HCT116 (cell line): ENCODE results near the gene NEURL2. TPM values are rescaled to one million over a fixed set of nuclear protein-coding genes. Genes with fewer than 3 reads are reported as not detected.

Experiments
- ATAC-seq: fragments of 200-7000 bp; cut with Tn5 transposase; 2 replicates; pipeline ENCODE4 v1.9.1; 2020; ENCODE audit warnings: mild to moderate bottlenecking, moderate library complexity
- BruUV-seq: library from RNA; stranded (reverse); fragments of 400-500 nt; replicated peaks from 2 replicates; lab custom pipeline; 2021; lab: Mats Ljungman, UMichigan
- CTCF ChIA-PET: fragments of 300-600 bp; sonication (Branson Sonifier 250); formaldehyde crosslinking; loops from one replicate; lab custom pipeline; 2021; ENCODE audit warnings: antibody characterized with exemption; lab: Charles Lee
- POLR2A ChIA-PET: fragments of 300-600, 350-600 bp; sonication (Branson Sonifier 250); formaldehyde crosslinking; loops from one replicate; lab custom pipeline; 2021; ENCODE audit warnings: antibody characterized with exemption; lab: Charles Lee
- RAD21 ChIA-PET, 2 experiments: fragments of 300-600 bp; sonication (Branson Sonifier 250); formaldehyde crosslinking; loops; one replicate each; lab custom pipeline; 2023; ENCODE audit warnings: low total read pairs in 2 of 2; ENCODE audit not compliant: uncharacterized antibody in 2 of 2, unreplicated experiment in 2 of 2, low non-redundant PET in 1 of 2; lab: Charles Lee
- DNase-seq: peaks from one replicate; pipeline ENCODE4 v3.0.0-alpha.2; 2010; ENCODE audit warnings: low read depth, low spot score
- H2AFZ ChIP-seq: fragments of 200-600 bp; shearing (Covaris generic), sonication (generic); 2 replicates; pipeline ENCODE4 v1.6.1; 2017; ENCODE audit warnings: low read depth, mixed run types, mixed read lengths, antibody characterized with exemption, low read length; ENCODE audit not compliant: poor library complexity, severe bottlenecking
- H3K27ac ChIP-seq: 2 replicates; pipeline ENCODE4 v1.5.1; 2012; ENCODE audit warnings: low read depth, low read length
- H3K27me3 ChIP-seq: fragments of 200-600 bp; sonication (generic); 2 replicates; pipeline ENCODE4 v1.6.1; 2016; ENCODE audit warnings: mixed run types, low read length, mixed read lengths; ENCODE audit not compliant: insufficient read depth
- H3K36me3 ChIP-seq, 2 experiments: fragments of 200-500 bp in 1 of 2; fragments of 200-600 bp in 1 of 2; sonication (Bioruptor generic) in 1 of 2; sonication (generic) in 1 of 2; 2 replicates each; pipeline versions ENCODE4 v1.5.1 to v1.6.1; 2014 to 2016; ENCODE audit warnings: low read length in 2 of 2, inconsistent platforms in 1 of 2, mixed read lengths in 1 of 2, mixed run types in 1 of 2; ENCODE audit not compliant: insufficient read depth in 2 of 2, control insufficient read depth in 1 of 2
- H3K4me1 ChIP-seq, 2 experiments: fragments of 200-600 bp in 1 of 2; sonication (generic) in 1 of 2; 2 replicates each; pipeline versions ENCODE4 v1.5.1 to v1.6.1; 2012 to 2017; ENCODE audit warnings: low read length in 2 of 2, inconsistent platforms in 1 of 2, mild to moderate bottlenecking in 1 of 2, mixed read lengths in 1 of 2, mixed run types in 1 of 2, moderate library complexity in 1 of 2; ENCODE audit not compliant: insufficient read depth in 2 of 2, control insufficient read depth in 1 of 2
- H3K4me2 ChIP-seq: fragments of 200-600 bp; sonication (generic); 2 replicates; pipeline ENCODE4 v1.6.1; 2017; ENCODE audit warnings: mixed run types, low read length, mixed read lengths
- H3K4me3 ChIP-seq, 2 experiments: fragments of 200-600 bp in 1 of 2; sonication (generic) in 1 of 2; replicated peaks in 1 of 2; 2 replicates each; pipeline ENCODE4 v1.5.1; 2011 to 2016; ENCODE audit warnings: low read length in 2 of 2, control low read depth in 1 of 2, low read depth in 1 of 2, mild to moderate bottlenecking in 1 of 2, mixed read lengths in 1 of 2, mixed run types in 1 of 2
- H3K79me2 ChIP-seq: fragments of 200-600 bp; sonication (generic); 2 replicates; pipeline ENCODE4 v1.6.1; 2017; ENCODE audit warnings: mild to moderate bottlenecking, mixed run types, low read length, moderate library complexity, mixed read lengths; ENCODE audit not compliant: insufficient read depth
- H3K9ac ChIP-seq: fragments of 200-600 bp; sonication (generic); 2 replicates; pipeline ENCODE4 v1.6.1; 2016; ENCODE audit warnings: low read length, mixed read lengths
- H3K9me2 ChIP-seq: fragments of 200-600 bp; sonication (generic), shearing (Covaris generic); 2 replicates; pipeline ENCODE4 v1.6.1; 2017; ENCODE audit warnings: mixed run types, mild to moderate bottlenecking, moderate library complexity; ENCODE audit not compliant: insufficient read depth
- H3K9me3 ChIP-seq, 2 experiments: fragments of 200-500 bp in 1 of 2; fragments of 200-600 bp in 1 of 2; sonication (Bioruptor generic) in 1 of 2; sonication (generic) in 1 of 2; 2 replicates each; pipeline ENCODE4 v1.6.1; 2014 to 2017; ENCODE audit warnings: low read length in 2 of 2, mixed read lengths in 2 of 2, inconsistent platforms in 1 of 2, low read depth in 1 of 2, mild to moderate bottlenecking in 1 of 2, mixed run types in 1 of 2, moderate library complexity in 1 of 2; ENCODE audit not compliant: control insufficient read depth in 1 of 2, insufficient read depth in 1 of 2
- H4K20me1 ChIP-seq: fragments of 200-600 bp; sonication (generic), shearing (Covaris generic); 2 replicates; pipeline ENCODE4 v1.6.1; 2017; ENCODE audit warnings: mixed run types, mild to moderate bottlenecking, moderate library complexity; ENCODE audit not compliant: insufficient read depth
- CBX3 ChIP-seq: IDR thresholded peaks from 2 replicates; pipeline ENCODE4 v1.6.1; 2012; ENCODE audit warnings: low read depth
- SIN3A ChIP-seq: IDR thresholded peaks from 2 replicates; pipeline ENCODE4 v1.6.1; 2012; ENCODE audit warnings: low read depth
- TCF7L2 ChIP-seq: IDR thresholded peaks from 2 replicates; pipeline ENCODE4 v1.7.0; 2011; ENCODE audit warnings: borderline replicate concordance, inconsistent platforms; ENCODE audit not compliant: insufficient read depth, insufficient read length; ENCODE audit errors: extremely low read depth
- YY1 ChIP-seq: IDR thresholded peaks from 2 replicates; pipeline ENCODE4 v1.6.1; 2011; ENCODE audit warnings: low read length, low read depth, moderate library complexity, mild to moderate bottlenecking; ENCODE audit not compliant: insufficient replicate concordance; ENCODE audit errors: extremely low read depth
- ZFX ChIP-seq: fragments of 450-650 bp; IDR thresholded peaks from 2 replicates; pipeline ENCODE4 v1.6.1; 2017
- ZNF274 ChIP-seq: fragments of 200-500 bp; sonication (Bioruptor generic); IDR thresholded peaks from 2 replicates; pipeline ENCODE4 v1.6.1; 2014; ENCODE audit warnings: mild to moderate bottlenecking, low read depth, low read length, inconsistent platforms
- intact Hi-C: fragments of 100-400 bp; cut with micrococcal nuclease; formaldehyde crosslinking; loops from 2 replicates; pipeline ENCODE4 v1.10.0; 2022
- total RNA-seq: library from RNA; stranded (reverse); gene quantifications from one replicate; pipeline ENCODE4 v1.2.1, GENCODE V29; 2021; ENCODE audit not compliant: unreplicated experiment

The NEURL2 gene
- total RNA-seq, 1 experiment from 2014 or later, result 0.96 TPM

GRCh38 chr20:45934046-45934585 is 43.1 kb upstream of the NEURL2 start:
- peak overlapping the region; percentile 98 for H3K9ac ChIP-seq
- peak; percentile 15 for DNase-seq
- H3K9me2 ChIP-seq, result no peaks in the 10 kb centered on the region
- H3K79me2 ChIP-seq, result peaks cover 31% of the 10 kb centered on the region
- no peak for TF ChIP-seq CBX3
- TF ChIP-seq TCF7L2, result peak; percentile 8
- TF ChIP-seq SIN3A, result no peak
- no peak for TF ChIP-seq YY1
- TF ChIP-seq ZNF274, result no peak
- no peak for TF ChIP-seq ZFX
- H3K4me3 ChIP-seq, result peak overlapping the region; percentile 94 to 97
- no peaks in the 10 kb centered on the region for H3K27me3 ChIP-seq
- peak; percentile 47 for ATAC-seq
- H2AFZ ChIP-seq, result no peak overlapping the region
- H3K4me2 ChIP-seq, result peak overlapping the region; percentile 87
- no peaks in the 10 kb centered on the region for H4K20me1 ChIP-seq
- ChIA-PET RAD21 (no interaction called here), POLR2A (interaction anchor here (1.0 to 2.6 kb wide), 9 partner anchors 9 to 53 kb away, joined by 3 to 36 read pairs (median 5); partner anchors contain the start of genes ZNF335 and ZSWIM1), CTCF (interaction anchor here (0.8 to 2.6 kb wide), 5 partner anchors 11 to 110 kb away, joined by 3 to 30 read pairs (median 4); no protein-coding TSS in a partner anchor)
- no TSS peak for BruUV-seq
- intact Hi-C loops, result loop anchor here (10.0 kb wide), 2 partner anchors 99 to 389 kb away; partner anchors contain the start of genes EPPIN and SNX21
- H3K27ac ChIP-seq, result peak overlapping the region; percentile 100
- peaks cover 4 to 32% of the 10 kb centered on the region in 2 experiments; a peak in 3 of 4 replicates for H3K4me1 ChIP-seq
- H3K36me3 ChIP-seq, result peaks cover 5 to 14% of the 10 kb centered on the region in 2 experiments
- H3K9me3 ChIP-seq, result no peaks in the 10 kb centered on the region
